H1 (cell line): ENCODE measurements around the gene TEX26. TPM values are rescaled to one million over a fixed set of nuclear protein-coding genes. Genes with fewer than 3 reads are reported as not detected.

Experiments
- ATF3 ChIP-seq: IDR thresholded peaks from 2 replicates; pipeline ENCODE4 v1.6.1; 2011; ENCODE audit warnings: low read depth, mild to moderate bottlenecking, low read length; ENCODE audit not compliant: insufficient read depth
- CTBP2 ChIP-seq: IDR thresholded peaks from 2 replicates; pipeline ENCODE4 v1.7.0; 2011; ENCODE audit warnings: borderline replicate concordance, mild to moderate bottlenecking, moderate library complexity, mixed read lengths, low read length; ENCODE audit not compliant: insufficient read depth, insufficient read length
- GTF2F1 ChIP-seq: IDR thresholded peaks from 2 replicates; pipeline ENCODE4 v1.6.1; 2012; ENCODE audit warnings: low read depth, low read length, improper control_type of control experiment, borderline replicate concordance
- JUND ChIP-seq: IDR thresholded peaks from 2 replicates; pipeline ENCODE4 v1.6.1; 2011; ENCODE audit warnings: mild to moderate bottlenecking, improper control_type of control experiment, low read length
- RAD21 ChIP-seq, 2 experiments: IDR thresholded peaks in 1 of 2; conservative IDR thresholded peaks in 1 of 2; 2 replicates each; pipeline ENCODE4 v1.6.1; 2011; ENCODE audit warnings: low read depth in 2 of 2, low read length in 2 of 2, improper control_type of control experiment in 1 of 2, inconsistent platforms in 1 of 2, mild to moderate bottlenecking in 1 of 2, moderate library complexity in 1 of 2
- SIN3A ChIP-seq, 2 experiments: IDR thresholded peaks in 1 of 2; conservative IDR thresholded peaks in 1 of 2; 2 replicates each; pipeline ENCODE4 v1.6.1; 2011 to 2012; ENCODE audit warnings: low read length in 2 of 2, improper control_type of control experiment in 1 of 2, low read depth in 1 of 2, mild to moderate bottlenecking in 1 of 2
- SP4 ChIP-seq: IDR thresholded peaks from 2 replicates; pipeline ENCODE4 v1.6.1; 2012; ENCODE audit warnings: low read length, inconsistent platforms
- SRF ChIP-seq: IDR thresholded peaks from 2 replicates; pipeline ENCODE4 v1.6.1; 2011; ENCODE audit warnings: mild to moderate bottlenecking, low read depth, low read length, moderate library complexity
- TBP ChIP-seq: IDR thresholded peaks from 2 replicates; pipeline ENCODE4 v1.6.1; 2011; ENCODE audit warnings: low read depth, low read length, improper control_type of control experiment
- TCF12 ChIP-seq: IDR thresholded peaks from 2 replicates; pipeline ENCODE4 v1.6.1; 2011; ENCODE audit warnings: low read depth, mild to moderate bottlenecking, low read length
- YY1 ChIP-seq: IDR thresholded peaks from 2 replicates; pipeline ENCODE4 v1.6.1; 2011; ENCODE audit warnings: low read depth, mild to moderate bottlenecking, low read length
- polyA plus RNA-seq, 7 experiments: library from polyadenylated mRNA; depleted of rRNA in 3 of 7; stranded (reverse) in 5 of 7; unstranded in 2 of 7; fragments of >200 nt in 5 of 7; fragments of 200-250 nt in 2 of 7; gene quantifications; 1 replicate in 5 of 7; 2 replicates in 1 of 7; 4 replicates in 1 of 7; pipeline versions ENCODE4 v1.2.1 to v1.2.3, GENCODE V29; 2011 to 2013; ENCODE audit warnings: missing spikeins in 2 of 7, mixed read lengths in 2 of 7
- total RNA-seq: library from RNA; stranded (reverse); fragmentation: NEBNext Ultra II Directional; extraction: Animal tissue kit (Norgen Biotek cat#: 25700); gene quantifications from 2 replicates; pipeline ENCODE4 v1.2.1, GENCODE V29; 2021
- TF ChIP-seq, protein P1 (sequence below): IDR thresholded peaks from 2 replicates; pipeline ENCODE4 v1.6.1; 2012; ENCODE audit warnings: inconsistent platforms

TEX26 gene
- total and polyA plus RNA-seq, 2 of the 8 experiments (the other 6 are each of a cell fraction or from before 2014, with no cell fraction given): not detected

DNA sequence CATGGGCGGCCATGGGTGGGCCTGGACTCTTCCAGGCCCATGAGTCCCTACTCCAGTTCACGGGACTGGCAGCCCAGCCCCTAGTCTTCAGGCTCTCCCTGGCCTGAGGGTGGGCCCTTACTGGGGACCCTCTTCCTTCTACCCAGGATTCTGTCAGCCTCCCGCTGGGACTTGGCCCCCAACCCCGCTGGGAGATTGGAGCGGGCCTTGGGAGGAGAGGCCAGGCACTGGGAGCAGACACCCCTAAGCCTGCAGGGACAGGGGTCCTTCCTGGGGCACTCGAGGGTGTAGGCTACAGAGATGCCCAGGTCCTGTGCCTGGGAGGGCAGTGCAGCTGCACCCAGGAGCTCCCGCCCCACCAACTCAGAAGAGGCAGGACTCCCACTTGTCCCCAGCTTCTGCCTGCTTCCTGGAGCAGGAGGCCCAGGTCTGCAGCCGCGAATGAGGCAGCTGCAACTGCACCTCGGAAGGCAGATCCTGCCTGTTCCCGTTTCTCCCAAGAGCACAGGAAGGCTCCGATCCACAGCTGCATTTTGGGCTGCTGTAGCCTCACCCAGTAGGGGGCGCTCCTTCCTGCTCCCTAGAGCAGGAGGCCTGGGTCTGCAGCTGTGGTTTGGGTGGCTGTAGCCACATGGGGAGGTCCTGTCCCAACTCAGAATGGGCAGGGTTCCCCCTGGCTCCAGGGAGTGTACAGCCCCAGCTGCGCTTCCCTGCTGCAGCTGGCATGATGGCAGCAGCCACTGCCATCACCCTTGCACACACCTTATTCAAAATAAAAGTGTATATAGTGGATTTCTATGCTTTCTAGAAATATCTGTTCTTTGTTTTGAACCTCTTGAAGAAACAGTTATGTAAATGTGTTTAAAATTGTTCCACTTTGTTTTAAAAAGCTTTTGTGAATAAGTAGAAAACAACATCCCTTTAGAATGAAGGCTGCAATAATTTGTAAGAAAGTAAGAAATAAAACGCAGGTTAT, 46.8 kb downstream of the TEX26 start (continued):
- TF ChIP-seq, protein P1, sequence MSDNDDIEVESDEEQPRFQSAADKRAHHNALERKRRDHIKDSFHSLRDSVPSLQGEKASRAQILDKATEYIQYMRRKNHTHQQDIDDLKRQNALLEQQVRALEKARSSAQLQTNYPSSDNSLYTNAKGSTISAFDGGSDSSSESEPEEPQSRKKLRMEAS: peak; percentile 35; the same call in 1 of the 2 replicates
- TF ChIP-seq SP4: no peak
- TF ChIP-seq TCF12: peak; percentile 88
- TF ChIP-seq SIN3A (conservative IDR thresholded peaks at IDR 0.05 in 1 of 2, IDR thresholded peaks at IDR 0.05 in 1 of 2; ENCODE audit: low read depth in 1 of 2, low read length in 2 of 2): 0 out of 4 replicates have a peak, but pooled peaks of 1 of the 2 experiments have one; percentile 36
- TF ChIP-seq RAD21 (IDR thresholded peaks at IDR 0.05 in 1 of 2, conservative IDR thresholded peaks at IDR 0.05 in 1 of 2; ENCODE audit: low read depth in 2 of 2, low read length in 2 of 2): peak; percentile 79 to 92
- no peak for TF ChIP-seq ATF3
- TF ChIP-seq SRF: no peak
- TF ChIP-seq TBP: peak; percentile 52; the same call in 1 of the 2 replicates
- peak; percentile 62; the same call in 1 of the 2 replicates for TF ChIP-seq YY1
- peak; percentile 23; the same call in 1 of the 2 replicates for TF ChIP-seq JUND
- no peak for TF ChIP-seq GTF2F1
- TF ChIP-seq CTBP2: peak; percentile 33
